NCI-H2107 treated with DMSO at 0.1 percent for 48 hours (cell line): ENCODE results near the gene HBD.

ENCODE experiments used
- DNase-seq: peaks from one replicate; lab custom pipeline; 2025; ENCODE audit not compliant: unreplicated experiment; lab: John Stamatoyannopoulos, UW

HBD gene

DNA sequence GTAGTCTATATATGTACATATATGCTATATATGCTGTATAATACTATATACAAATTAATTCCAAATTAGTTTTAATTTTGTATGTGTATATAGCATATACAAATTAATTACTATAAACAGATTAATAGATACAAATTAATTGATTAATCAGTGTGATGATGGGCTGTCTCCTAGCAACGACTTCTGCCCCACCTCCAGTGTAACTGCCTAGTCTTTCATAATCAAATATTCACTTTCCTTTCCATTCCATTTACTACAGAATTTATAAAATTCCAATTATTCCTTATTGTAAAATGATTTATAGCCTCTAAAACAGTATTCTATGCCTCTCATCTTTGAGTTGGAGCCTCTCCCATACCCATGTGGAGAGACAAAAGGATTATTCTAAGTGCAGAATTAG, 976 bp downstream of the HBD start:
- no peak for DNase-seq

DNA sequence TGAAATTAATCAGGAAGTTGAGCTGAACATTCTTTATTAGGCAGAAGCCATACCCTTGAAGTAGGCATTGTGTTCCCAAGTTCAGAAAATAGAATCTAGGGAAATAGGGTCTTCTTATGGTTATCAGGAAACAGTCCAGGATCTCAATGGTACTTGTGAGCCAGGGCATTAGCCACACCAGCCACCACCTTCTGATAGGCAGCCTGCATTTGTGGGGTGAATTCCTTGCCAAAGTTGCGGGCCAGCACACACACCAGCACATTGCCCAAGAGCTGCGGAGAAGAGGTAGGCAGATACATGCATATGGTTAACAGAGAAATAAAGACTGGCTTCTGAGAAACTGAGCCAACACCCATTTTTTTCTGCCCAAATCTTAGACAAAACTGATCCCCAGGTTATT, 1.5 kb downstream of the HBD start:
- DNase-seq = no peak

GRCh38 chr11:5232176-5232575, 2.1 kb downstream of the HBD start:
- DNase-seq = no peak

GRCh38 chr11:5231111-5231510, 3.2 kb downstream of the HBD start:
- no peak for DNase-seq

GRCh38 chr11:5230266-5230665, 4.0 kb downstream of the HBD start:
- no peak for DNase-seq

- DNase-seq = no peak
Measured at GRCh38 chr11:5229796-5230195, 4.5 kb downstream of the HBD start.

DNA sequence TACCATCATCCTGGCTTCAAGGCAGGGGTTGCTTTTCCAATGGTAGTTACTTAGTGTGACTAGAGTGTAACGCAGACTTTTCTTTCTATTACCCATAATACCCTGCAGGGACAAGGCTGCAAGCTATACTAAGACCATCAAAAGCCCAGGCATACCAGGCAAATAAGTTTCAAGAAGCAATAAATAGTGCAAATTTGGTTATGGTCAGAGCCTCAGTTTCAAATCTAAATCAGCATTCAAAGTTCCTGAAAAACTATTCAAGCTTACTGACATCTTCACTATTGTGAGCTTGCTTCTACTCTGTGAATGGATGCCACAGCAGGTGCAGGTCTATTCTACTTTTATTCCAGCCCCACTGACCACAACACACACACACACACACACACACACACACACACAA, 4.9 kb downstream of the HBD start:
- DNase-seq = no peak

- no peak for DNase-seq
Measured at GRCh38 chr11:5228124-5228523, 6.2 kb downstream of the HBD start.

GRCh38 chr11:5227681-5228080, 6.6 kb downstream of the HBD start:
- no peak for DNase-seq

DNA sequence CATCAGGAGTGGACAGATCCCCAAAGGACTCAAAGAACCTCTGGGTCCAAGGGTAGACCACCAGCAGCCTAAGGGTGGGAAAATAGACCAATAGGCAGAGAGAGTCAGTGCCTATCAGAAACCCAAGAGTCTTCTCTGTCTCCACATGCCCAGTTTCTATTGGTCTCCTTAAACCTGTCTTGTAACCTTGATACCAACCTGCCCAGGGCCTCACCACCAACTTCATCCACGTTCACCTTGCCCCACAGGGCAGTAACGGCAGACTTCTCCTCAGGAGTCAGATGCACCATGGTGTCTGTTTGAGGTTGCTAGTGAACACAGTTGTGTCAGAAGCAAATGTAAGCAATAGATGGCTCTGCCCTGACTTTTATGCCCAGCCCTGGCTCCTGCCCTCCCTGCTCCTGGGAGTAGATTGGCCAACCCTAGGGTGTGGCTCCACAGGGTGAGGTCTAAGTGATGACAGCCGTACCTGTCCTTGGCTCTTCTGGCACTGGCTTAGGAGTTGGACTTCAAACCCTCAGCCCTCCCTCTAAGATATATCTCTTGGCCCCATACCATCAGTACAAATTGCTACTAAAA, 7.5 kb downstream of the HBD start, which contains the start of gene HBB:
TSS of gene HBB (minus strand) at position 340 of the 579 bp plus-strand sequence. CDS start at position 290, 50 bp downstream.
- DNase-seq = peak; percentile 1

- no peak for DNase-seq
Measured at GRCh38 chr11:5225480-5225871, 8.8 kb downstream of the HBD start.

DNA sequence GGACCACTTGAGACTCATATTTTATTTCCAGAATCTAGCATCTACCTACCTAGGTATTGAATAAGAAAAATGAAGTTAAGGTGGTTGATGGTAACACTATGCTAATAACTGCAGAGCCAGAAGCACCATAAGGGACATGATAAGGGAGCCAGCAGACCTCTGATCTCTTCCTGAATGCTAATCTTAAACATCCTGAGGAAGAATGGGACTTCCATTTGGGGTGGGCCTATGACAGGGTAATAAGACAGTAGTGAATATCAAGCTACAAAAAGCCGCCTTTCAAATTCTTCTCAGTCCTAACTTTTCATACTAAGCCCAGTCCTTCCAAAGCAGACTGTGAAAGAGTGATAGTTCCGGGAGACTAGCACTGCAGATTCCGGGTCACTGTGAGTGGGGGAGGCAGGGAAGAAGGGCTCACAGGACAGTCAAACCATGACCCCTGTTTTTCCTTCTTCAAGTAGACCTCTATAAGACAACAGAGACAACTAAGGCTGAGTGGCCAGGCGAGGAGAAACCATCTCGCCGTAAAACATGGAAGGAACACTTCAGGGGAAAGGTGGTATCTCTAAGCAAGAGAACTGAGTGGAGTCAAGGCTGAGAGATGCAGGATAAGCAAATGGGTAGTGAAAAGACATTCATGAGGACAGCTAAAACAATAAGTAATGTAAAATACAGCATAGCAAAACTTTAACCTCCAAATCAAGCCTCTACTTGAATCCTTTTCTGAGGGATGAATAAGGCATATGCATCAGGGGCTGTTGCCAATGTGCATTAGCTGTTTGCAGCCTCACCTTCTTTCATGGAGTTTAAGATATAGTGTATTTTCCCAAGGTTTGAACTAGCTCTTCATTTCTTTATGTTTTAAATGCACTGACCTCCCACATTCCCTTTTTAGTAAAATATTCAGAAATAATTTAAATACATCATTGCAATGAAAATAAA, 9.5 kb downstream of the HBD start:
- DNase-seq = no peak

DNA sequence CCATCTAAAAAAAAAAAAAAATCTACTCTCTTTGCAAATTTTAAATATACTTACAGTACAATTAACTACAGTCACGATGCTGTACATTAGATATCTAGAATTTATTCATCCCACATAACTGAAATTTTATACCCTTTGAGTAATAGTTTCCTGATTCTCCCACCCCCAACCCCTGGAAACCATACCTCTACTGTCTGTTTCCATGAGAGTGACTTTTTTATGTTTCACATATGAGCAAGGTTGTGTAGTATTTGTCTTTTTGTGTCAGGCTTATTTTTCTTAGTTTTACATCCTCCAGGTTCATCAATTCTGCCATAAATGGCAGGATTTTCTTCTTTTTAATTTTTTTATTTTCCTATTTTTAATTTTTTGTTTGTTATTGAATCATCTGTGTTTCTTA, 10.6 kb downstream of the HBD start:
- DNase-seq = no peak

GRCh38 chr11:5223146-5223545, 11.1 kb downstream of the HBD start:
- no peak for DNase-seq

DNA sequence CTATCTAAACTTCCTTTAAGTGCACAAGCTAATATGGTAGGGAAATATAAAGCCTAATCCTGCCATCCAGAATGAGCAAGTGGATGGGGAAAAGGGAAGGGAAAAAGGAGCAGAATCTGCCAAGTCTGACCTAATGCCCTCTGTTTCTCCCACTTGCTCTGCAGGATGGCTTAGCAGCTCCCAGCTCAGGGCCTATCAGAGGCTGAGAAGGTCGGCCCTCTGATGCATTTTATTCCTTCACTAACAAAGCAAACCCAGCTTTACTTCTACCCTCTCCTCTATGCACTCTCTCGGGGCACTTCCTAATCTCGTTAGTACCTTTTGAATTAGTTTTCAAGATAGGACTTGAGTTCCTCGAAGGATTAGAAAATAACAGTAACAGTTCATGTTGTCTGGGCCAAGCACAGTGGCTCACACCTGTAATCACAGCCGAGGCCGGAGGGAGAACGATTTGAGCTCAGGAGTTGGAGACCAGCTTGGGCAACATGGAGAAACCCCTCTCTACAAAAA, 23.9 kb downstream of the HBD start:
- no peak for DNase-seq

DNA sequence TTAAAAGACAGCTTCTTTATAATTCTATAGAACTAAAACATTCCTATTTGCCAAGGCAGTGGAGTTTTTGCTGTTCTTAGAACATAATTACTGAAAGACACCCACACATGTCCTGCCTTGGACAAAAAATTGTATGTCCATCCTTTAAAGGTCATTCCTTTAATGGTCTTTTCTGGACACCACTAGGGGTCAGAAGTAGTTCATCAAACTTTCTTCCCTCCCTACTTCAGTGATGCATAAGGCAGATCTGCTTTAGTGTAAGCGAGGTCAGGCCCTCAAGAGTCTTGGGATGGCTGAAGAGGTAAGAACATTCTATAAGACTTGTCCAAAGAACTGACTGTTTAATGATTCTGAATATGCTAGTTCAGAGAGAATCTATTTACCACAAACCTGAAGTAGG, 29.5 kb downstream of the HBD start:
- no peak for DNase-seq

DNA sequence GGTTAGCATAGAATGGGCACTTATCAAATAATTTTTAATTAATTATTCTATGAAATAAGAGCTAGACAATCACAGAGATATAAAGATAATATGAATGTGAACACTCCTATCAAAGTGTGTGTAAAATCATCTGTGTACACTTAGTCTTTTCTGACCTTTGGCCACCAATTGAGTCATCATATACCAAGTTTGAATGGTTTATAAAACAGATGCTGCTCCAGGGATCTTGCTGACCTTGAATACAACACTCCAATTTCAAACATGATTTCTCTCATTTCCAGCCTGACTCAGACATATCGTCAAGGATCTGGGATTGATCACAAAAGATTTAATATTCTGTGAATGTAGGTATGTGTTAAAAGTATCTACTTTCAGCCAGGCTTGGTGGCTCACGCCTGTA, 30.9 kb downstream of the HBD start:
- DNase-seq = no peak

GRCh38 chr11:5200582-5200981, 33.7 kb downstream of the HBD start, which contains the start of gene OR51V1:
OR51V1 (minus strand) TSS chr11:5200682; CDS start chr11:5200682, 0 bp downstream.
- DNase-seq = no peak

DNA sequence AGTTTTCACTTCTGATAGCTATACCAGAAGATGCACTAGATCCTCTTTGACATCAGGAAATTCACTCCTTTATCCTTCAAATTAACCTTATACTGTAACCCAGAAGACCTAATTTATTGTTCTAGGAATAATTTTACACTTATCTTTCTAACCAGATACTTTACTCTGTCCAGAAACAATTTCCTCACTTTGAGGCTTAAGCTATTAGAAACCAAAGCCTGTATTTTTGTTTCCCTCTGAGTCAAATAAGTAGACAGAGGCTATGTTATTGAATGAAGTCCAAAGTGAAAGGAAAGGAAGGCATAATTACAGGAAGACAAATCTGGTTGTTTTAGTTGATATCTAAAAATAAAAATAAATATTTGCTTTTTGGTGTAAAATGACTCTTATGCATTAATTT, 36.0 kb downstream of the HBD start:
- no peak for DNase-seq

DNA sequence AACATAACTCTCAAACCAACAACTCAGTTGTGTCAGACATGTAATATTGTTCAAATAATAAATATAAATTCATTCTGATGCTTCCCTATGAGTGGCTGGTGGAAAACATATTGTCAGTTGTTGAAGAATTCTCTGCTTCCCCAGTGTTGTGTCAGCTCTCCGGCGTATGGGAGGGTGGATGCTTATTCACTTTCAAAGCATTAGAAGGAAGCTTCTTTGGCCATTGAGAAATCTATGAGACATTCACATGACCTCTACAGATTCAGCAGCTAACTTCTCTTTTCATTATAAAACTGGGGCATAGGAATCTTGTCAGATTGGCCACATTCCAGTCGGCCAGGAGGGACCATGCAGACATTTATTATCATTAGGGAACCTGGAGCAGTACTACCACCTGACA, 36.7 kb downstream of the HBD start:
- no peak for DNase-seq

- no peak for DNase-seq
Measured at GRCh38 chr11:5196731-5197130, 37.6 kb downstream of the HBD start.

DNA sequence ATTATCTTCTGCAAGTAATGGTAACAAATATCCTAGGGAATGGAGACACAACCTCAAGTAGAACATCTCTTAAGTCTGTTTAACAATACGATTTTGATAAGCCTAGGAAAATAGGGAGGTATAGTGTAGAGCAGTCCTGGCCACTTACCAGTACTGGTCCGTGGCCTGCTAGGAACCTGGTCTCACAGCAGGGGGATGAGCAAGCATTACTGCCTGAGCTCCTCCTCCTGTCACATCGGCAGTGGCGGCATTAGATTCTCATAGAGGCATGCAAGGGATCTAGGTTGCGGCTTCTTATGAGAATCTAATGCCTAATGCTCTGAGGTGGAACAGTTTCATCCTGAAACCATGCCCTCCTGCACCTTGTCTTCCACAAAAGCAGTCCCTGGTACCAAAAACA, 38.2 kb downstream of the HBD start:
- no peak for DNase-seq
